ENCODE data around the gene KCP. TPM values are rescaled to one million over a fixed set of nuclear protein-coding genes. Genes with fewer than 3 reads are reported as not detected.

The KCP gene
- polyA plus RNA-seq, 1 donor (not counting 4 experiments of a cell fraction or from before 2014, with no cell fraction given): not detected

GRCh38 chr7:128902761-128903585 is 7.5 kb downstream of the KCP start:
- FAIRE-seq (no peak), DNase-seq (ENCODE audit: low read depth, low spot score) (no peak)
- Histone ChIP-seq H4K20me1 (ENCODE audit: control insufficient read depth, extremely low read depth, insufficient read depth, low read length) (no peaks in the 10 kb centered on the region), H2AFZ (ENCODE audit: control insufficient read depth, low read length) (no peak overlapping the region), H3K36me3 (ENCODE audit: control insufficient read depth in 2 of 2, extremely low read depth in 1 of 2, insufficient read depth in 2 of 2, low read length in 2 of 2) (no peaks in the 10 kb centered on the region), H3K9me1 (ENCODE audit: control insufficient read depth, extremely low read depth, insufficient read depth, low read length) (no peaks in the 10 kb centered on the region), H3K9ac (ENCODE audit: control insufficient read depth, extremely low read depth, insufficient read depth, low read length) (no peak overlapping the region), H3K27ac (ENCODE audit: control insufficient read depth, insufficient read depth, low read length) (no peak overlapping the region), H3K4me2 (ENCODE audit: control insufficient read depth, extremely low read depth, insufficient read depth, low read depth, low read length) (no peak overlapping the region), H3K4me3 (ENCODE audit: control insufficient read depth in 2 of 3, extremely low read depth in 1 of 3, insufficient read depth in 2 of 3, low read depth in 1 of 3, low read length in 3 of 3) (no peak overlapping the region), H3K9me3 (ENCODE audit: control insufficient read depth, low read depth, low read length) (no peaks in the 10 kb centered on the region), H3K4me1 (ENCODE audit: control insufficient read depth, extremely low read depth, insufficient read depth, low read length) (peaks cover 11% of the 10 kb centered on the region), H3K27me3 (ENCODE audit: control insufficient read depth, extremely low read depth, insufficient read depth, low read length) (no peaks in the 10 kb centered on the region), H3K79me2 (ENCODE audit: control insufficient read depth, insufficient read depth, low read length) (no peaks in the 10 kb centered on the region)
- no peak for TF ChIP-seq EZH2 (IDR thresholded peaks at IDR 0.05; ENCODE audit: low read length)
- TF ChIP-seq CTCF (optimal IDR thresholded peaks at IDR 0.05 in 1 of 3, IDR thresholded peaks at IDR 0.05 in 1 of 3, conservative IDR thresholded peaks at IDR 0.05 in 1 of 3; ENCODE audit: extremely low read depth in 1 of 3, insufficient read depth in 2 of 3, low read length in 3 of 3): no peak
- dilution Hi-C loops (cut with MboI; ENCODE audit: extremely low pct_ligation_motif_present, low sequenced_read_pairs): no loop called here

- H3K9me3 ChIP-seq (ENCODE audit: control insufficient read depth, low read depth, low read length): no peaks in the 10 kb centered on the region
- H2AFZ ChIP-seq (ENCODE audit: control insufficient read depth, low read length): no peak overlapping the region
- TF ChIP-seq CTCF (optimal IDR thresholded peaks at IDR 0.05 in 1 of 3, IDR thresholded peaks at IDR 0.05 in 1 of 3, conservative IDR thresholded peaks at IDR 0.05 in 1 of 3; ENCODE audit: extremely low read depth in 1 of 3, insufficient read depth in 2 of 3, low read length in 3 of 3) (no peak), EZH2 (IDR thresholded peaks at IDR 0.05; ENCODE audit: low read length) (no peak)
- H3K79me2 ChIP-seq (ENCODE audit: control insufficient read depth, insufficient read depth, low read length): no peaks in the 10 kb centered on the region
- no peak overlapping the region for H3K4me3 ChIP-seq (ENCODE audit: control insufficient read depth in 2 of 3, extremely low read depth in 1 of 3, insufficient read depth in 2 of 3, low read depth in 1 of 3, low read length in 3 of 3)
- H3K4me1 ChIP-seq (ENCODE audit: control insufficient read depth, extremely low read depth, insufficient read depth, low read length): peaks cover 19% of the 10 kb centered on the region
- no peaks in the 10 kb centered on the region for H3K36me3 ChIP-seq (ENCODE audit: control insufficient read depth in 2 of 2, extremely low read depth in 1 of 2, insufficient read depth in 2 of 2, low read length in 2 of 2)
- H3K27ac ChIP-seq (ENCODE audit: control insufficient read depth, insufficient read depth, low read length): no peak overlapping the region
- H3K9me1 ChIP-seq (ENCODE audit: control insufficient read depth, extremely low read depth, insufficient read depth, low read length): no peaks in the 10 kb centered on the region
- no peak for DNase-seq (ENCODE audit: low read depth, low spot score)
- no peaks in the 10 kb centered on the region for H3K27me3 ChIP-seq (ENCODE audit: control insufficient read depth, extremely low read depth, insufficient read depth, low read length)
- no peak overlapping the region for H3K9ac ChIP-seq (ENCODE audit: control insufficient read depth, extremely low read depth, insufficient read depth, low read length)
- no peaks in the 10 kb centered on the region for H4K20me1 ChIP-seq (ENCODE audit: control insufficient read depth, extremely low read depth, insufficient read depth, low read length)
- no peak overlapping the region for H3K4me2 ChIP-seq (ENCODE audit: control insufficient read depth, extremely low read depth, insufficient read depth, low read depth, low read length)
- FAIRE-seq: no peak
- dilution Hi-C loops (cut with MboI; ENCODE audit: extremely low pct_ligation_motif_present, low sequenced_read_pairs): no loop called here
These were observed 10.3 kb downstream of the KCP start for GRCh38 chr7:128900237-128900636.

All from keratinocyte (primary cell).